Heart left ventricle (tissue), 16 donors: ENCODE data around the gene LMTK3. TPM values are rescaled to one million over a fixed set of nuclear protein-coding genes. Genes with fewer than 3 reads are reported as not detected.
"Not testable (repeated sequence)": the region's sequence is repeated elsewhere in the genome, so short reads cannot be mapped to it uniquely, and the experiment has no call there.

Experiments used
- ATAC-seq, 4 donors: fragments of 200-7000 bp; cut with Tn5 transposase; one replicate each; pipeline ENCODE4 v1.9.1; 2020 to 2022; ENCODE audit warnings: moderate library complexity in 4 of 4, mild to moderate bottlenecking in 3 of 4, moderate number of reproducible peaks in 1 of 4
- DNase-seq, 5 donors: peaks; one replicate each; pipeline ENCODE4 v3.0.0-alpha.2; 2020
- H3K27ac ChIP-seq, 12 donors: fragments of 200-600 bp; sonication (generic) in 4 of 12; one replicate each; pipeline versions ENCODE4 v1.5.0 to v1.8.0; 2016 to 2022; ENCODE audit warnings: mild to moderate bottlenecking in 2 of 12
- H3K27me3 ChIP-seq, 9 donors: fragments of 200-600 bp; sonication (generic) in 2 of 9; one replicate each; pipeline versions ENCODE4 v1.5.1 to v1.8.0; 2016 to 2022; ENCODE audit warnings: mild to moderate bottlenecking in 3 of 9
- H3K36me3 ChIP-seq, 9 donors: fragments of 200-600 bp; sonication (generic) in 2 of 9; one replicate each; pipeline versions ENCODE4 v1.5.0 to v1.8.0; 2018 to 2022; ENCODE audit warnings: mild to moderate bottlenecking in 2 of 9
- H3K4me1 ChIP-seq, 12 donors: fragments of 200-600 bp; sonication (generic) in 4 of 12; one replicate each; pipeline versions ENCODE4 v1.5.0 to v1.8.0; 2016 to 2022; ENCODE audit warnings: mild to moderate bottlenecking in 3 of 12
- H3K4me3 ChIP-seq, 12 donors: fragments of 200-600 bp; sonication (generic) in 4 of 12; one replicate each; pipeline versions ENCODE4 v1.5.0 to v1.8.0; 2017 to 2022; ENCODE audit warnings: mild to moderate bottlenecking in 9 of 12, moderate library complexity in 4 of 12
- H3K9me3 ChIP-seq, 12 donors: fragments of 200-600 bp; sonication (generic) in 4 of 12; one replicate each; pipeline versions ENCODE4 v1.5.0 to v1.8.0; 2016 to 2022; ENCODE audit warnings: mild to moderate bottlenecking in 1 of 12
- CTCF ChIP-seq, 12 donors: fragments of 200-600 bp; sonication (generic) in 4 of 12; IDR thresholded peaks; one replicate each; pipeline versions ENCODE4 v1.5.0 to v1.8.0; 2018 to 2022; ENCODE audit warnings: antibody characterized with exemption in 12 of 12, mild to moderate bottlenecking in 5 of 12
- POLR2A ChIP-seq, 2 donors: fragments of 450-650 bp; IDR thresholded peaks; one replicate each; pipeline ENCODE4 v1.6.1; 2017; ENCODE audit warnings: antibody characterized with exemption in 2 of 2, mild to moderate bottlenecking in 2 of 2, moderate library complexity in 2 of 2
- whole genome bisulfite sequencing, 4 donors: extraction: QIAGEN DNeasy Blood & Tissue Kit in 2 of 4; methylation state at CpG; one replicate each; pipeline versions ENCODE4 v1.1.5 to v1.1.7; 2013 to 2018; 5-methylcytosine and 5-hydroxymethylcytosine counted together
- intact Hi-C, 10 donors: fragments of 100-400 bp; cut with DNase I; formaldehyde crosslinking; loops; one replicate each; pipeline versions ENCODE4 v1.11.1 to v1.14.2; 2022
- polyA plus RNA-seq, 2 donors: library from polyadenylated mRNA; stranded (reverse); fragments of 200-250 nt; gene quantifications; one replicate each; pipeline ENCODE4 v1.2.3, GENCODE V29; 2013
- total RNA-seq, 9 donors: library from RNA; depleted of rRNA in 2 of 9; stranded (reverse); fragments of >200 nt in 2 of 9; fragmentation: NEBNext Ultra II Directional in 3 of 9; extraction: Animal tissue kit (Norgen Biotek cat#: 25700) in 3 of 9; gene quantifications; one replicate each; pipeline versions ENCODE4 v1.1.0 to v1.2.4, GENCODE V29; 2016 to 2023
- donor health status: ischemic (EF 13 %, LVEDD 7.1; RV severe dilation, severe dysfunction).
- donor health status: healthy with polysubstance abuse.
- donor health status: DM: no; HTN: yes; CAD: no.
- donor health status: DM: no; HTN: no; CAD: no.
- donor health status: ischemic (EF 25% LVEDD 6.9; RV normal size, moderate dysfunction).
- donor health status: ischemic (EF 25% LVEDD 5.7; RV mildly dilated, moderate dysfunction).
- donor health status: healthy.
- donor health status: DM: yes; HTN: yes; CAD: no.
- donor health status: ischemic (EF 35%, LVEDD 5.7; RV mildly dilated, moderate dysfunction).
- donor health status: nonischemic (EF 11% LVEDD 7.7; RV severe dilation, severe dysfunction).
- donor health status: DM: yes; HTN: yes; CAD: no.
- donor health status: PGD.
- donor health status: ischemic (EF 29% LVEDD 5.4; RV normal size, mild dysfunction).
- donor health status: nonischemic (EF 23%, LVEDD 6.1; RV moderate dilation, normal function).

The LMTK3 gene
- total and polyA plus RNA-seq, 11 donors, result 0.19 to 1.9 (median 1.3) TPM

DNA sequence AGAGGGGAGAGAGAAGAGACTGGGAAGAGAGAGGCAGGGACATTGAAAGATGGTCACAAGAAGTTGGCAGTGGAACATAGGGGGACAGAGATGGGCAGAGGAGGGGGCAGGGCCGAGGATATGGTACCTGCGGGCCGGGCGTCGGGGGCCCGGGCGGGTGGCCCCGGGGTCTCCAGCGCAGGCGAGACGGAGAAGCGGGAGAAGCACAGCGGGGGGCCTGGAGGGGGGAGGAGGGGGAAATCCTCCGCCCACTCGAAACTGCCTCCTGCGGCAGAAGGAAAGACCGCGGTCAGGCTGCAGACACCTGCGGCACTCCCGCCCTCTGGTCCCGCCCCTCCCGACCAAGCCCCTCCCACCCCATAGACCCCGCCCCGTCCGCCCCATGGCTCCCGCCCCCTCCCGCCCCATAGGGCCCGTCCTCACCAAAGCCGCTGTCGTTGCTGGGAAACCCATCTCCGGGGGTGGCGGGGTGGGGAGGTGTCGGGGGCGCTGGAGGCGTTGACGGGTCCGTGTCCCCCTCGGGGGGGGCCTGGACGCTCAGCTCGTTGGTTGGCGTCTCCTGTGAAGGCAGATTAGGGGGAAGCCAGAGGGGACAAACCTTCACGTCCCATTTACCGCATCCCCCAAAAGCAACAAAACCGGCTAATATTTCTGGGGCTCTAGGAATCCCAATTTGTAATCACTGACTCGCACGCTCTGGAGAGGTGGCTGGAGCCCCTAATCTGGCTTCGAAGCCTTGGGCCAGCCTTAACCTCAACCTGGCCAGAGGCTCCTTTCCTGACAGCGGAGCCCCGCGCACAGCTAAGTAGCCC is 20.4 kb downstream of the LMTK3 start:
- no peaks in the 10 kb centered on the region for H3K9me3 ChIP-seq
- H3K27me3 ChIP-seq, result peaks cover 0 to 17% (median 0%) of the 10 kb centered on the region in 9 donors
- no peak for ATAC-seq
- no peak overlapping the region for H3K4me3 ChIP-seq
- WGBS, 4 donors, result 5 to 9% (median 7%) methylated on average over 40 to 50 of the region's 50 CpGs
- TF ChIP-seq POLR2A (IDR thresholded peaks at IDR 0.05) (no peak), CTCF (IDR thresholded peaks at IDR 0.05) (no peak)
- no peak overlapping the region for H3K27ac ChIP-seq
- peaks cover 0 to 41% (median 13%) of the 10 kb centered on the region in 12 donors for H3K4me1 ChIP-seq
- intact Hi-C loops, result loop anchor here in 6 of 10 donors (1.0 to 5.0 kb wide), 6 partner anchors 91 to 169 kb away; partner anchors contain the start of genes GRIN2D (in 1 of the 6) and KDELR1 (in 1 of the 6)
- DNase-seq, result peak in 1 of 5 donors; percentile 39
- H3K36me3 ChIP-seq, result no peaks in the 10 kb centered on the region

DNA sequence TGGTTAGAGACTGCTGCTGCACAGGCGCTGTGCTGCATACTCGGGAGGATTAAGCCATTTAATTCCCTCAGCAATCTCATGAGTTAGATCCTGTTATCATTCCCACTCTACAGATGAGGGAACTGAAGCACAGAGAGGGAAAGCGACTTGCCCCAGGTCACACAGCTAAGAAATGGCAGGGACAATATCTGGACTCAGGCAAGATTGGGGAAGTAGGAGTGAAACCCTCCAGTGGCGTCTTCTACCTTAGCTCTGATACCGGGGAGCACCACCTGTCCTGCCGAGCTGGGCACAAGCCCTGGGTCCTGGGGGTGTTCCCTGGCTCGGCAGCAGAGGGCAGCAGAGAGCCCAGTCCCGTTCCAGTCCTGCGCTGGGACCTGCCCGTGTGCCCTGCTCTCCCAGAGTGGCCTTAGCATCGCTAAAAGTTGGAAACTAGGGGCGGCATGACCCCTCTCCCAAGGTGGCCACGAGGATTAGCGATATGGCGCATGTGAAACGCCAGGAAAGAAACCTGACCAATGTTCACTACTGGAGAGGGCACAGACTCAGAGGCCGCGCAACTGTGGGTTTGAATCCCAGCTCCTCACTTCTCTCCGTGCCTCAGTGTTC is 21.9 kb downstream of the LMTK3 start:
- DNase-seq, result peak; percentile 68 to 90 (median 75)
- intact Hi-C loops, result loop anchor here in 9 of 10 donors (1.0 to 5.0 kb wide), 7 partner anchors 21 to 167 kb away; partner anchors contain the start of genes CYTH2 (in 1 of the 9), GRIN2D (in 1 of the 9) and KDELR1 (in 1 of the 9)
- 21 to 42% (median 27%) methylated on average over 10 to 19 of the region's 19 CpGs for WGBS, 4 donors
- ATAC-seq, result no peak
- H3K4me1 ChIP-seq, result peaks cover 0 to 41% (median 12%) of the 10 kb centered on the region in 12 donors
- H3K27ac ChIP-seq, result no peak overlapping the region
- no peak overlapping the region for H3K4me3 ChIP-seq
- TF ChIP-seq POLR2A (IDR thresholded peaks at IDR 0.05) (no peak), CTCF (IDR thresholded peaks at IDR 0.05) (peak; percentile 89 to 97 (median 94))
- no peaks in the 10 kb centered on the region for H3K9me3 ChIP-seq
- peaks cover 0 to 15% (median 0%) of the 10 kb centered on the region in 9 donors for H3K27me3 ChIP-seq
- no peaks in the 10 kb centered on the region for H3K36me3 ChIP-seq

- Histone ChIP-seq H3K4me1 (peaks cover 0 to 34% (median 8%) of the 10 kb centered on the region in 12 donors), H3K27ac (peak overlapping the region in 9 of 12 donors; percentile 61 to 90 (median 74)), H3K27me3 (peaks cover 0 to 15% (median 0%) of the 10 kb centered on the region in 9 donors)
- not testable (repeated sequence) for H3K9me3 ChIP-seq, ATAC-seq, H3K36me3 ChIP-seq, DNase-seq, H3K4me3 ChIP-seq
- 86 to 91% (median 88%) methylated on average over 7 of the region's 7 CpGs for WGBS, 4 donors
- intact Hi-C loops, result loop anchor here in 3 of 10 donors (2.0 kb wide), 2 partner anchors 20 to 96 kb away; partner anchors contain the start of gene CYTH2 (in 1 of the 3)
These were observed 23.2 kb downstream of the LMTK3 start for GRCh38 chr19:48488478-48488877.

DNA sequence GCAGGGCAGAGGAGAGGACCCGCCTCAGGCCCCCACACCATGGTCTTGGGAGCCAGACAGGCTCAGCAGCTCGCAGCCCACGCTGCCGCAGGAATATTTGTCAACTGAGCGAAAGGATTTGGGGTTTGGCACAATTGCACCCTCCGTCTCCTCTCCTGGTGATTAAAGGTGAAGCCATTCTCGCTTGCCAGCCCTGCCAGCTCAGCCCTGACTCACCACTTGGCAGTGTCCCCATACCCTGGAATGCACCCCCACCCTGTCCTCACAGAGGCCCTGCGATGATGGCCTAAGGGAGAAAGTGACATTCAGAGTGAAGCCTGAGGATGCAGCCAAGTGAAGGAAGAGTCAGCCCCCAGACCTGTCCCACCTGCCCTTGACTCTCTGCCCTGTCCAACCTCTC is 23.7 kb downstream of the LMTK3 start:
- ATAC-seq, result peak; percentile 52 to 60 (median 56)
- peak in 4 of 5 donors; percentile 73 to 87 (median 79) for DNase-seq

More for the DNA sequence above, 23.7 kb downstream of the LMTK3 start:
- peaks cover 0 to 34% (median 8%) of the 10 kb centered on the region in 12 donors for H3K4me1 ChIP-seq
- H3K9me3 ChIP-seq, result no peaks in the 10 kb centered on the region
- TF ChIP-seq POLR2A (IDR thresholded peaks at IDR 0.05) (no peak), CTCF (IDR thresholded peaks at IDR 0.05) (no peak)
- peak overlapping the region in 10 of 12 donors; percentile 7 to 90 (median 72) for H3K27ac ChIP-seq
- H3K27me3 ChIP-seq, result peaks cover 0 to 15% (median 0%) of the 10 kb centered on the region in 9 donors
- H3K36me3 ChIP-seq, result no peaks in the 10 kb centered on the region
- intact Hi-C loops, result loop anchor here in 3 of 10 donors (2.0 kb wide), 2 partner anchors 19 to 97 kb away; partner anchors contain the start of gene CYTH2 (in 1 of the 3)
- 52 to 58% (median 56%) methylated on average over 5 to 8 of the region's 8 CpGs for WGBS, 4 donors
- H3K4me3 ChIP-seq, result no peak overlapping the region
